ENCODE results near the gene CPVL. TPM values are rescaled to one million over a fixed set of nuclear protein-coding genes. Genes with fewer than 3 reads are reported as not detected.

CPVL gene
- total and polyA plus RNA-seq, 2 experiments from 2014 or later, result 31.9 to 37.8 TPM

GRCh38 chr7:28956608-28957063 lies 189.7 kb downstream of the CPVL start:
- no peak overlapping the region for H3K27ac ChIP-seq (ENCODE audit: low read depth)
- H3K79me2 ChIP-seq (replicated peaks; ENCODE audit: insufficient read depth), result no peaks in the 10 kb centered on the region
- H4K20me1 ChIP-seq (replicated peaks; ENCODE audit: insufficient read depth), result no peaks in the 10 kb centered on the region; the same call in 1 of the 2 replicates
- H3K27me3 Mint-ChIP-seq (ENCODE audit: insufficient read depth, low read depth, poor library complexity), result peaks cover 43% of the 10 kb centered on the region
- H3K36me3 Mint-ChIP-seq (ENCODE audit: low read depth), result no peaks in the 10 kb centered on the region
- H3K4me2 ChIP-seq, result peak overlapping the region; percentile 87
- H3K27me3 ChIP-seq (ENCODE audit: insufficient read depth), result peaks cover 71% of the 10 kb centered on the region
- peak overlapping the region; percentile 99 for H2AFZ ChIP-seq
- TF ChIP-seq EZH2 (IDR thresholded peaks at IDR 0.05; ENCODE audit: low read depth, unreplicated experiment), result no peak
- TF ChIP-seq CTCF (conservative IDR thresholded peaks at IDR 0.05; ENCODE audit: low read depth in 2 of 2), result peak; percentile 53 to 90
- TF ChIP-seq REST (IDR thresholded peaks at IDR 0.05; ENCODE audit: unreplicated experiment), result no peak
- no peak for TF ChIP-seq STAT1 (IDR thresholded peaks at IDR 0.05; ENCODE audit: unreplicated experiment)
- TF ChIP-seq EZH2phosphoT487 (IDR thresholded peaks at IDR 0.05; ENCODE audit: unreplicated experiment), result no peak
- no peaks in the 10 kb centered on the region for H3K9me3 Mint-ChIP-seq
- H3K4me3 ChIP-seq, result peak overlapping the region; percentile 70
- 0 out of 2 replicates have a peak, but pooled peaks cover 11% of the 10 kb centered on the region for H3F3A ChIP-seq (replicated peaks; ENCODE audit: low read depth)
- H3K27ac Mint-ChIP-seq, result no peak overlapping the region
- H3K4me1 ChIP-seq (ENCODE audit: insufficient read depth), result peaks cover 20% of the 10 kb centered on the region
- H3K9me2 ChIP-seq (ENCODE audit: insufficient read depth), result no peaks in the 10 kb centered on the region
- H3K36me3 ChIP-seq (ENCODE audit: insufficient read depth), result no peaks in the 10 kb centered on the region
- H3K4me3 Mint-ChIP-seq, result peak overlapping the region; percentile 75
- peak; percentile 40 for ATAC-seq
- DNase-seq (ENCODE audit: low spot score), result peak; percentile 87
- H3K4me1 Mint-ChIP-seq, result peaks cover 36% of the 10 kb centered on the region

GRCh38 chr7:28955718-28956607 lies 190.4 kb downstream of the CPVL start:
- Histone ChIP-seq H3F3A (replicated peaks; ENCODE audit: low read depth) (0 out of 2 replicates have a peak, but pooled peaks cover 11% of the 10 kb centered on the region), H3K9me2 (ENCODE audit: insufficient read depth) (no peaks in the 10 kb centered on the region), H3K27me3 (ENCODE audit: insufficient read depth) (peaks cover 71% of the 10 kb centered on the region), H3K79me2 (replicated peaks; ENCODE audit: insufficient read depth) (no peaks in the 10 kb centered on the region), H3K4me1 (ENCODE audit: insufficient read depth) (peaks cover 18% of the 10 kb centered on the region), H3K36me3 (ENCODE audit: insufficient read depth) (no peaks in the 10 kb centered on the region), H3K4me2 (peak overlapping the region; percentile 87), H3K27ac (ENCODE audit: low read depth) (no peak overlapping the region), H3K4me3 (peak overlapping the region; percentile 70), H2AFZ (peak overlapping the region; percentile 99), H4K20me1 (replicated peaks; ENCODE audit: insufficient read depth) (no peaks in the 10 kb centered on the region; the same call in 1 of the 2 replicates)
- H3K27ac Mint-ChIP-seq, result no peak overlapping the region
- H3K27me3 Mint-ChIP-seq (ENCODE audit: insufficient read depth, low read depth, poor library complexity), result peaks cover 40% of the 10 kb centered on the region
- H3K36me3 Mint-ChIP-seq (ENCODE audit: low read depth), result no peaks in the 10 kb centered on the region
- DNase-seq (ENCODE audit: low spot score) (peak; percentile 90), ATAC-seq (peak; percentile 66)
- no peaks in the 10 kb centered on the region for H3K9me3 Mint-ChIP-seq
- peak overlapping the region; percentile 64 for H3K4me3 Mint-ChIP-seq
- TF ChIP-seq POLR2AphosphoS5 (IDR thresholded peaks at IDR 0.05; ENCODE audit: low read depth) (peak; percentile 48; the same call in 1 of the 2 replicates), CTCF (conservative IDR thresholded peaks at IDR 0.05; ENCODE audit: low read depth in 2 of 2) (peak; percentile 59 to 85), REST (IDR thresholded peaks at IDR 0.05; ENCODE audit: unreplicated experiment) (no peak)
- H3K4me1 Mint-ChIP-seq, result peaks cover 33% of the 10 kb centered on the region
